Stimulated activated CD8-positive, alpha-beta memory T cell treated with anti-CD3 and anti-CD28 coated beads, Interleukin-12 subunit alpha, Interleukin-12 subunit beta, amount 100 ng/mL, for 1 hour (primary cell): ENCODE measurements around the gene WDR35.
"Not testable (repeated sequence)": the region's sequence is repeated elsewhere in the genome, so short reads cannot be mapped to it uniquely, and the experiment has no call there.

Source experiments
- DNase-seq: peaks from one replicate; pipeline ENCODE4 v3.0.0-alpha.2; 2020; ENCODE audit warnings: low read depth

Gene WDR35

DNA sequence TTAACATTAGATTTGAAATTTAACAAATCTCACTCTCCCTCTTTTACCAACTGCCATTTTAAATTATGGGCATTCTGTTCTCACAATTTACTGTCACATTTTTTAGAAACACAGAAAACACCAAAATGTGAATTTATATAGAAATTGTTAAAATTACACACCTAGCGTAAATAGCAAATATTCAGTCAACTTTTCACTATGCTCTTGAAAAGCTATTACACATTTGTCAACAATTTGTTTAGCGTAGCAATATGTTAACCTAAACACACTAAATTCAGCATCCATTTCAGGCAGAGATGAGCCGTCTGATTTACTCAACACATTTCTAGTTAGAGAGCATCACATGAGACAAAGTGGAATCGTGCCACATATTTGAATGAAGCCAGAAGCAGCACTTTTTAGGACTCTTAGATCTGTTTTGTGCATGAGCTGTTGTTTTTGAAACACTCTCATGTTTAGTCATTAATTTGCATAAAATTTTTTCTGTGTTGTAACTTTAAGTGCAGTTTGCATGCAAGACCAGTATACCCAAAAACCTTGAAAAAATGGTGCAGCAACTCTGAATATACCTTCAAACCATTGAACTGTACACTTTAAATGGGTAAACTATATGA lies 96.3 kb downstream of the WDR35 start:
- no peak for DNase-seq

- not testable (repeated sequence) for DNase-seq
Measured at GRCh38 chr2:19891971-19892370, 97.9 kb downstream of the WDR35 start.

GRCh38 chr2:19890104-19890503 lies 99.8 kb downstream of the WDR35 start:
- DNase-seq, result no peak

- no peak for DNase-seq
Measured at GRCh38 chr2:19888831-19889230, 101.1 kb downstream of the WDR35 start.

DNA sequence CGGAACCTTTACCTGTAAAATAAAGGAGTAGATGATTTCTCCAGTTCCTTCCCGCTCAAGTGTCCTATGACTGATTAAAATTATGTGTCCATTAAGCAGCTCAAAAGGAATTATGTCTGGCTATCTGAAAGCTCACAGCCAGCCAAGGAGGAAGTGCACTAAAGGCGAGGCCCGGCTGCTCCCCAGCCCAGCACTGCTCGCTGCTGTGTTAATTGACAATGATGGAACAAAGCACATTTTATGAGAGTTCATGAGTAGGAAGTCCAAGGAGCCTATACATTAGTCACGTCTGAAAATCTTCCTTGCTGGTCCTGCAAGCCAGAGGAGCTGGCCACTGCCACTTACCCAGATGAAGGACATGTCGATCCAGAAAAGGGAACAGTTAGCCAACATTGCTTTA lies 102.4 kb downstream of the WDR35 start:
- DNase-seq, result no peak

GRCh38 chr2:19886261-19886660 lies 103.6 kb downstream of the WDR35 start:
- DNase-seq, result no peak

DNA sequence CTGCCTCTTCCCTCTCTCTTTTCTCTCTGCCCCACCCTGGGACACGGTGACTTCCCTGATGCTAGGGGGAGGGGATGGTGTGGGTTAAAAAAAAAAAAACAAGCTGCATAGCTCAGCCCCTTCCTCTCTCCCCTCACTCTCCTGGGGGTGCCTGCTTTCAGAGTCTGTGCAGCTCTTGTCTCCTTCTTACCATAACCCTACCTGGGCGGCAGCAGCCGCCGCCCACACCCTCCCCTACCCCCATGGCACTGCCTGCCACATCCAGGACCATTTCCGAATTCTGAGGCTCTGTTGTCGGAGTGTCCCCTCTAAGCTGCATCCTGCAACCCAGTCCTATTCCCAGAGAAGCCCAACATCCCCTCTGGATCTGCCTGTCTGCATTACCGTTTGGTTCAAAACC lies 104.1 kb downstream of the WDR35 start:
- DNase-seq, result no peak

DNA sequence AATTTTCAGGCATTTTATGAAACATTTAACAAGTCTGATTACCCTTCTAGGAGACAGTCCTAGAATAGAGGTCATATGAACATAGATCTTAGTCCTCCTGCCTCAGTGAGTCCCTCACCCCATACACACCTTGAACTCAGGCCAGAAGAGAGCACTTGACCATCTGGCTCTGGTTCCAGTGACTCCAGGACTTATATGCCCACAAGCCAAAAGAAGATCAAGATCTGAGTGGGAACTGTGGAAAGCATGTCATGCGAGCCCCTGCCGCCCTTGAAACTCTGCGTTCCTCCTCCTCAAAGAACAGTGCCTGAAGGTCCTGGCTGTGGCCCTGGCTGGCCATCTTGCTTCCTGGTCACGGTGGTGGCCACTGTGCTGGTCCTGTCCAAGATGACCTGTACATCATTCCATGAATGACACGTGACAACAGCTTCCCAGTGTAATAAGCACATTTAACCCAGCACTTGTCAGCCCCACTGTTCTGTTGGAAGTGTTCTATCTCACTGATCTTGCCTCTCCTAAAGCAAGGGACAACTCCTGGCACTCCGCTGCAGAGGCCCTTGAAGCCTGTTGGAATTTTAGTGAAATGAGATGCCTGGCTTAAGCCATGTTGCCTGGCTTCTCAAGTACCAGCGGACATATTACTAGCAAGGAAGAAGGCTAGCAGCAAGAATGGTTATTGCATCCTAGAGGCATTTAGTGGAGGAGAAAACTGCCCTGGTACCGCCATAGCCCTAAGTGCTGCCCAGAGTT lies 105.8 kb downstream of the WDR35 start:
- no peak for DNase-seq

DNA sequence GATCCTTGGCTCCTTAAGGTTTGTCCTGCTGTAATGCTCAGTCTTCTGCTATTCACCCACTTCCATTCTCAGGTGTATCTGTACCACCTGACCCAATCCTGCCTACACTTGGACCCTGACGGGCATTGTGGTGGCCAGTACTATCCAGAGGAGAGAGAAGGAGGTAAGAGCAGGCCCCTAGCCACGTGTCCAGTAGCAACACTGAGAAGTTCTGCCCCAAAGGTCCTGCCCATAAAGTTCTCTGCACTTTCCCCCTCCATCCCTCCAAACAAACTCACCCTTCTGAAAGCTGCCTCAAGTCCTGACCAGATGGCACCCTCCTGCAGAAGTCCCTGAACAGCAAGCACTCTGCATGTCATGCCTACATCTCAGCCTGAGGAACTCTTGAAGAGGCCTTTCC lies 106.4 kb downstream of the WDR35 start:
- DNase-seq, result no peak

DNA sequence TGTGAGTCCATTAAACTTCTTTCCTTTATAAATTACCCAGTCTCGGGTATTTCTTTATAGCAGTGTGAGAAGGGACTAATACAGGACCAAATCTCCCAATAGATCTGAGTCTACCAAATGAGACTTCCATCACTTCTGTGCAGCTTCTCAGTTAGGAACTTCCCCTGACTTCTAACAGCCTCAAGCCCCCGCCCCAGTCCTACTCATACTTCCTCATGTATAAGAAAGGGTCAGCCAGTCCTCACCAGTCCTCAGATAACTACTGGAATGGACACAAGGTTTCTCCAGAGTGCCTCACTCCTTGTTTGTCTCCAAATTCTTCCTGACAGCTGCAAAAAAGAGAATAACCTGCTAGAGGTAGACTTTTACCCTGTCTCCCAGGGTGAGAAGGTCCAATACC lies 107.6 kb downstream of the WDR35 start:
- DNase-seq, result no peak

DNA sequence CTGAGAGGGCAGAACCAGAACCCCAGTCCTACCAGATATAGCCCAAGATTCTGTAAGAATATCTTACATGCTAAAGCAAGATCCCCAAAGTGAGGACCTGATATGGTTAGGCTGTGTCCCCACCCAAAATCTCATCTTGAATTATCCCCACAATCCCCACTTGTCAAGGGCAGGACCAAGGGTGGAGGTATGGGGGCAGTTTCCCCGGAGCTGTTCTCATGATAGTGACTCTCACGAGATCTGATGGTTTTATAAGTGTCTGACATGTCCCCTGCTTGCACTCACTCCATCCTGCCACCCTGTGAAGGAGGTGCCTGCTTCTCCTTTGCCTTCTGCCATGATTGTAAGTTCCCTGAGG lies 108.0 kb downstream of the WDR35 start:
- no peak for DNase-seq

- DNase-seq, result no peak
Measured at GRCh38 chr2:19881221-19881907, 108.5 kb downstream of the WDR35 start.

DNA sequence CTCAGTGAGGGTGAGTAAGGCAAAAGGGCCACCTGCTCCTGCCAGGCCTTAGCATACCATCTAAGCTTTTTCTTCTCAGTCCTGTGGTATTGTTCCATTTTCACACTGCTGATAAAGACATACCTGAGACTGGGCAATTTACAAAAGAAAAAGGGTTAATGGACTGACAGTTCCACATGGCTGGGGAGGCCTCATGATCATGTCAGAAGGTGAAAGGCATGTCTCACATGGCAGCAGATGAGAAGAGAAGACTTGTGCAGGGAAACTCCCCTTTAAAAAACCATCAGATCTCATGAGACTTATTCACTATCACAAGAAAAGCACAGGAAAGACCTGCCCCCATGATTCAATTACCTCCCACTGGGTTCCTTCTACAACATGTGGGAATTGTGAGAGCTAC lies 109.7 kb downstream of the WDR35 start:
- not testable (repeated sequence) for DNase-seq

DNA sequence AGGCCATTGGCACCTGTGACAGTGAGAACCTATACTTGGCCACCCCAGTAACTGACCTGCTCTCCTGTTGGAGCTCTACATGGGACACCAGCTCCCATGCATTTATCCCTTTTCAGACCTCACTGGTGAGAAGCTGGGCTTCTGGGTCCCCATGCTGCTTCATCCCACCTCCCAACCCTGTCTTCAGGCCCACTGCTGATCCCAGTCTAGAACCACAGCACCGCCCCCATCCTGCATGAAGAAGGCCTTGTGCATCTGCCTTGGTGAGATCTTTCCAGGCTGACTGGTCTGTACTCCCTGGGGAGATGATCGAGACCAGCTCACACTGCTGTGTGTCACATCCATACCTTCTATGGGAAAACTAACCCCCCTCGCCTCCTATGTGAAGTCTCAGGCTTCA lies 110.8 kb downstream of the WDR35 start:
- DNase-seq, result no peak

DNA sequence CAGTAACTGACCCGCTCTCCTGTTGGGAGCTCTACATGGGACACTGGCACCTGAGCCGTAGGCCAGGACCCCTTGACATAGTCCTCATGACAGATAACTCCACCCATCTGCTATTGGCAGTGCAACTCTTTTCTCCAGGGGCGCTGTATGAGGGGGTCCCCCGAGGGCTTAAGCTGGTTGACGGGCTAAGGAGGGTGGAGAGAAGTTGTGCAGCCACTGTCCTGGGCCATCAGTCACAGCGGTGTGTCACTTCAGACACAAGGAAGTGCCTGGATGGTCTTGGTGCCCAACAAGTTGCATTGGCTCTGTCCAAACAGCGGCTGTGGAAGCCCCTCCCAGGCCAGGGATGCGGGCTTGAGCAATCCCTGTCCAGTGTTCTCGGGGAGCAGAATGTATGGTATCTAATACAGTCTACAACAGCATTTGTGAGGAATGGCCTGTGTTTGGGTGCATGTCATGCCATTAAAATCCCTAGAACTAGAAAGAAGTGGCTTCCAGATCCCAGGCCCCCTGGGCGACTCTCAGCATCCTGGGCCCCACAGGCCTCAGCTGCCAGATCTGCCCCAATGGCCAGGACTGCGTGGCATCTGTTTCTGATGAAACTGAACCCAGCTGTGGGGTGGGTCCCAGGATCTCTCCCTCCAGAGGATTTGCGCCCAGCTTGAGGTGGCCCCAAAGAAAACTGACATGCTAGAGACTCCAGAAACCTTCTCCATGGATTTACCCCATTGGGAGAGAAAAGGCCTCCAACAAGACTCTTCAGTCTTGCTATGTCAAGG lies 111.4 kb downstream of the WDR35 start:
- no peak for DNase-seq

DNA sequence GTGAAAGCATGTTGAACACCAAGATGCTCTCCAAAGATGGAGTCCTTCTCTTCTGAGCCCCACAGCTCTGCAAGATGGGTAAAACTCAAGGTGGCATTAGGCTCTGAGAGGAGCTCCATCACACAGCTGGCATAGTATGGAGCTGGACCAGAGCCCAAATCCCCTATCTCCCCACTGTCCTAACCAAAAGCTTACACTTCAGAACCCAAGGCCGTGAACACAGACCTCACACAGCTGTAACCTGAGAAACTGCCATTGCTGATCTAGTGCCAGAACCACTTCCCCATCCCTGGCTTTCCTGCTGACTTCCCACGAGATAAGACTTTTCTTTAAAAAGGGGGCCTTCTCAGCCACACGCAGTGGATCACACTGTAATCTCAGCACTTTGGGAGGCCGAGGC lies 113.2 kb downstream of the WDR35 start:
- no peak for DNase-seq

DNA sequence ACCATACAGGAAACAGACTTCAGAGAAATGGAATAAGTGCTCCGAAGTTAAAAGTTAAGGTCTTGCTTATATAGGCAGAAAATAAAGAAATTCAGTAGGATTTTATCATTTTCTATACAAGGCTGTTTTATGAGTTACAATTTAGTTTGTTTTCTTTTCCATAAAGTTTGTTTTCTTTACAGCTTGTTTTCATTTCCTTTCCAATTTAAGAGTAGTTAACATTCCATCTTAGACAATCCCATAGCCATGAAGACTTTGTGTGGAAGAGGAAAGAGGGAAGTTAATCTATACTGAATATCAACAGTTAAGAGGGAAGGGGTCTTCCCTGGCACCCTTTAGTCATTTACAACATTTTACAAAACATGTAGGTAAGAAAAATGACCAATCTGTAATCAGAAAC lies 114.6 kb downstream of the WDR35 start:
- DNase-seq, result no peak

GRCh38 chr2:19874726-19875125 lies 115.2 kb downstream of the WDR35 start:
- no peak for DNase-seq

DNA sequence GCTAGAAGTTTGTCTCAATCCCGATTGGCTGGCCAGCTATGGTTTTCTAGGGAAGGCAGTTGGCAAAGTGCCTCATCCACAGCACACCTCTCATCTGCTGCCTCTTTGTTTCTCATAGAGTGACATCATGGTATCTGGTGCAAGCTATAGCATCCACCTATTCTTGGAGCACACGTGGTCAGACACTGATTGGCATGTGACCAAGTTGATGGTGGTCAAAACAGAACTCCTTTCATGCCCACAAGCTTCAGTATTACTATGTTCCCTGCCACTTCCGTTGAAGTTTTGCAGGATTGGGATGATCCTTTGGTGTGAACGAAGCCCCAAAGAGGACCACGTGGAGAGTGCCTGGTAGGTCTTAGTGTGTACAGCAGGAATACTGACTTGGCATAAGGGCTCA lies 116.9 kb downstream of the WDR35 start:
- no peak for DNase-seq

GRCh38 chr2:19872302-19872701 lies 117.6 kb downstream of the WDR35 start:
- DNase-seq, result no peak

- DNase-seq, result no peak
Measured at GRCh38 chr2:19871836-19872235, 118.1 kb downstream of the WDR35 start.

- no peak for DNase-seq
Measured at GRCh38 chr2:19870792-19871191, 119.1 kb downstream of the WDR35 start.
